GM18909 (cell line): ENCODE data around the gene TAS2R43.
"Not testable (repeated sequence)": the region's sequence is repeated elsewhere in the genome, so short reads cannot be mapped to it uniquely, and the experiment has no call there.

Experiments
- ATAC-seq: cut with Tn5 transposase; IDR thresholded peaks from one replicate; pipeline ENCODE4 v1.9.1; 2021; ENCODE audit warnings: mild to moderate bottlenecking; ENCODE audit not compliant: unreplicated experiment, poor library complexity

The TAS2R43 gene

GRCh38 chr12:11062194-11062593 lies 29.9 kb downstream of the TAS2R43 start, which contains the start of gene TAS2R46:
TSS of gene TAS2R46 (minus strand) at chr12:11062294. CDS start at chr12:11062294, 0 bp downstream.
- ATAC-seq, result not testable (repeated sequence)

DNA sequence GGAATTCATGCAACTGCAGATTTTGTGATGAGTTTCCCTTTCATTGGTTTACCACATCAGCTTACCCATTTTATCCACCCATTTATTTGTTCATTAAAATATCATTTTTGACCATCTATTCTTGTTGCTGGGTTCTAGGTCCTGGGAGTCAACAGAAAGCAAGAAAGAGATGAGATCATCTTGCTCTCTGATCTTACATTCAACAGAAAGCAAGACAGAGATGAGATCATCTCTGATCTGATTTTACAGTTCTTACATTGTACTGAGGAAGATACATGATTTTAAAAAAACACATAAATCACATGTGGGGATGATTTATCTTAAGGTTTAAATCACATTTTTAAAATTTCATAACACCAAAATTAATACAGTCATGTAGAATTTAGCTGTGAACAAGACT lies 32.3 kb downstream of the TAS2R43 start:
- ATAC-seq, result no peak

- ATAC-seq, result no peak
These were observed 33.1 kb downstream of the TAS2R43 start for GRCh38 chr12:11059041-11059440.

DNA sequence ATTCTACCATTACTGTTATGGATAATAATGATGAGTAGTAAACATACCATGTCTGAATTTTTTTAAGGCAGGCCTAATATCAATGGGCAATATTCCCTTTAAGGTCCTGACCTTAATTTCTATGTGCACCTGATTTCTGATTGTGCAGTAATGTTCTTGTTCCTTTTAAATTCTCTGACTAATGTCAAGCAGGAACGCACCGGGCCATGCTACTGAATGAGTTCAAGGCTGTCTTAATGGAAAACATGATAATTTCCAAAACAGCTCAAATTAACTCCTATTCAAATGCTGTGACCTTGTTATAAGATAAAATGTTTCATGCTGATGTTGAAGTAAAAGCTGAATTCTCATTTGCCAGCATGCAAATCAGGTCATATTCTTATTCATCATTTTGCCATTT lies 36.8 kb downstream of the TAS2R43 start:
- no peak for ATAC-seq

DNA sequence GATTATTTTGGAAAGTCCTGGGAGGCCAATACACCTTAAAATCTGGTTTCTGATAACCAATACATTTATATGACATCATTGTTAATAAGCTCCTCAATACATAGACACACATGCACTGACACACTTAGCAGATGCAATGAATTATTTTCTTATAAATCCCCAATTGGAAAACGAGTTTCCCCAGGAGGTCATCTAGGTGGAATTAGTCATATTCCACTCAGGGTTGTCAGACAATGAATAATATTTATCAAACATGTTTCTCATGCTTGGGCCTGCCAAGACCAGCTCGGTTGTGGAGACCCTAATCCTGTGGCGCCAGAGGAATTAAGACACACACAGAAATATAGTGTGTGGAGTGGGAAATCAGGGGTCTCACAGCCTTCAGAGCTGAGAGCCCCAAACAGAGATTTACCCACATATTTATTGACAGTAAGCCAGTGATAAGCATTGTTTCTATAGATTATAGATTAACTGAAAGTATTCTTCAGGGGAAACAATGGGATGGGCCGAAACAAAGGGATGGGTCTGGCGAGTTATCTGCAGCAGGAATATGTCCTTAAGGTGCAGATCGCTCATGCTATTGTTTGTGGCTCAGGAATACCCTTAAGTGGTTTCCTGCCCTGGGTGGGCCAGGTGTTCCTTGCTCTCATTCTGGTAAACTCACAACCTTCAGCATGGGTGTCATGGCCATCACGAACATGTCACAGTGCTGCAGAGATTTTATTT lies 42.1 kb downstream of the TAS2R43 start:
- ATAC-seq, result not testable (repeated sequence)

- not testable (repeated sequence) for ATAC-seq
These were observed 50.7 kb downstream of the TAS2R43 start for GRCh38 chr12:11041366-11041765.
